ENCODE results near the gene NXPE3.
"Not testable (repeated sequence)": the region's sequence is repeated elsewhere in the genome, so short reads cannot be mapped to it uniquely, and the experiment has no call there.

NXPE3 gene

DNA sequence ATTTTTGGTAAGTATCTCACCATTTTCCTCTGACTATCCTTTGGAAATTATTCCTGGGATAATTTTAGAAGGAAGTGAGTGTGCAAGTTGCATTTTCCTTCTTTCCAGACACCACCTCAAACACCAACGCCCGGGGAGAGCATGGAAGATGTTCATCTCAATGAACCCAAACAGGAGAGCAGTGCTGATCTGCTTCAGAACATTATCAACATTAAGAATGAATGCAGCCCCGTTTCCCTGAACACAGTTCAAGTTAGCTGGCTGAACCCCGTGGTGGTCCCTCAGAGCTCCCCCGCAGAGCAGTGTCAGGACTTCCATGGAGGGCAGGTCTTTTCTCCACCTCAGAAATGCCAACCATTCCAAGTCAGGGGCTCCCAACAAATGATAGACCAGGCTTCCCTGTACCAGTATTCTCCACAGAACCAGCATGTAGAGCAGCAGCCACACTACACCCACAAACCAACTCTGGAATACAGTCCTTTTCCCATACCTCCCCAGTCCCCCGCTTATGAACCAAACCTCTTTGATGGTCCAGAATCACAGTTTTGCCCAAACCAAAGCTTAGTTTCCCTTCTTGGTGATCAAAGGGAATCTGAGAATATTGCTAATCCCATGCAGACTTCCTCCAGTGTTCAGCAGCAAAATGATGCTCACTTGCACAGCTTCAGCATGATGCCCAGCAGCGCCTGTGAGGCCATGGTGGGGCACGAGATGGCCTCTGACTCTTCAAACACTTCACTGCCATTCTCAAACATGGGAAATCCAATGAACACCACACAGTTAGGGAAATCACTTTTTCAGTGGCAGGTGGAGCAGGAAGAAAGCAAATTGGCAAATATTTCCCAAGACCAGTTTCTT is 74.2 kb downstream of the NXPE3 start:
- DNase-seq: no peak

DNA sequence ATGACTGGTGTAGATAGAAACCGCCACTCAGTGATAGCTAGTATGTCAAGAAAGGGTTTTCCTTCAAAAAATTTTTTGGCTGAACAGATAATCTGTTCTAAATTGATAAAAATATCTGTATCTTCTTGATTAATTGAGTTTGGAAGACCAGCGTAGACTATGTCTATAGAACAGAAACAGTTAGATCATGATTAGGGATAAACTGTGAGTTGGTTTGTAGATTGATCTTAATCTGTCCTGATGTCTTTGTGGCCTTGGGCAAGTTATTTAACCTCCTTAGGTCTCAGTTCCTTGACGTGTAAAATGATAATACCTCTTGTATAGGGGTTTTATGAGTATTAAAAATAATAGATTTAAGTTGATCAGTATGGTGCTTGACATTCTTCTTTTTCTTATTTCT is 75.0 kb downstream of the NXPE3 start:
- no peak for DNase-seq

DNA sequence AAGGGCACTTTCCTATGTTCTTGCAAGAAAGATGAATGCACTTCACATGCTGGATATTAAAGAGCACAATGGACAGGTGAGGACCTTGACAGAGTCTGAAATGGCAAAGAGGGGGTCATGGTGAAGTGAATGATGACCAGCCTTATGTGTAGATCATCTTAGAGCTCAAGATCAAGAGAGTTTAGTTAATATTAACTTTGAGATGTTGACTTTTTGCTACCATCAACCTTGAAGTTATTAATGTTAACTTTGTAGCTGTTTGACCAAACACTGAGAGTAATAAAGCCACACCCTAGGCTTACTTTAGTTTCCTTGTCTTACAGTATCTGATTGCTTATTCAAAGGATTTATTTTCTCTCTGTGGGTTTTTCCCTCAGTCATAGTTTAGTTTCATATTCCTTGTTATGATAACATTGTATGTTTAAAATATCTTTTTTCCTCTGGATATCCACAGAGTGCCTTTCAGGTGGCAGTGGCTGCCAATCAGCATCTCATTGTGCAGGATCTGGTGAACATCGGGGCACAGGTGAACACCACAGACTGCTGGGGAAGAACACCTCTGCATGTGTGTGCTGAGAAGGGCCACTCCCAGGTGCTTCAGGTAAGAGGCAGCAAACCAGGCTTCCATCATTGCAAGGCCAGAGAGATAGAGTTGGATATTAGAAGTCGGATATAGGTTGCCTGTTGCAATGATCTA is 75.7 kb downstream of the NXPE3 start:
- no peak for DNase-seq

DNA sequence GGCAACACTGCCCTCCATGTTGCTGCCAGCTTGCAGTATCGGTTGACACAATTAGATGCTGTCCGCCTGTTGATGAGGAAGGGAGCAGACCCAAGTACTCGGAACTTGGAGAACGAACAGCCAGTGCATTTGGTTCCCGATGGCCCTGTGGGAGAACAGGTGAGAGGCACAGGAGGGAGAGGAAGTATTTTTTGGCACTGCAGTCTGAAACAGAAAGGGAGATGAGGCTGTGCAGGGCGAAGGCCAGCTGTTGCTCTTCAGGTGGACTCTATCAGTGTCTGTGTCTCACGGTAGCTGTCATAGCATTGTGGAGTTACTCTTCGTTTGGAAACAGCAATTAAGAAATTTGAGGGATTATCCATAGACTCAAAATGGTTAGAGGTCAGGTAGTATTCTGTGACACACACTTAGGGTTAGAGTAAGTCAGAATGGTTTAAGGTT is 78.3 kb downstream of the NXPE3 start:
- DNase-seq: no peak

DNA sequence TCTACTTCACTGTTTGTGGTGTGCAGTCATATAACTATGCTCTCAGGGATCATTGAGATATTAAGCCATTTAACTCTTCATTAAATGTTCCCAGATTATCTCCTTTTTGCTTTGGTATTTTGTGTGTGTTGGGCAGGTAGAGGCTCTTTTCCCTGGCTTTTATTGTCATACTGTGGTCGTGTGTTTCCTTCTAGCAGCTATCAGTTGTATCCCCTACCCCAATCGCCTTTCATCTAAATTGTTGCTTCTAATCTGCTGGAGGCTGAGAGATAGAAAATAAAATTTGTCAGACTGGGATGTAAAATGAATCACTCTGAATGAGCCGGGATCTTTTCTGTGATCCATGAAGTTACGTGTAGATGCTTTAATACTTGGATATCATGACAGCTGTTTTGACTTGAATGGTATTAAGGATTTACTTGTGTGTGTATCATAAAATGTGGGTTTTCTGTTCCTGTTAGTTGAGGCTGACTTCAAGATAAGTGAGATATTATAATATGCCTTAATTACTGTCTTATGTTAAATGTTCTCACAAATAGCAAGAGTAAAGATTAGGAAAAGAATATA is 79.5 kb downstream of the NXPE3 start:
- DNase-seq: no peak

DNA sequence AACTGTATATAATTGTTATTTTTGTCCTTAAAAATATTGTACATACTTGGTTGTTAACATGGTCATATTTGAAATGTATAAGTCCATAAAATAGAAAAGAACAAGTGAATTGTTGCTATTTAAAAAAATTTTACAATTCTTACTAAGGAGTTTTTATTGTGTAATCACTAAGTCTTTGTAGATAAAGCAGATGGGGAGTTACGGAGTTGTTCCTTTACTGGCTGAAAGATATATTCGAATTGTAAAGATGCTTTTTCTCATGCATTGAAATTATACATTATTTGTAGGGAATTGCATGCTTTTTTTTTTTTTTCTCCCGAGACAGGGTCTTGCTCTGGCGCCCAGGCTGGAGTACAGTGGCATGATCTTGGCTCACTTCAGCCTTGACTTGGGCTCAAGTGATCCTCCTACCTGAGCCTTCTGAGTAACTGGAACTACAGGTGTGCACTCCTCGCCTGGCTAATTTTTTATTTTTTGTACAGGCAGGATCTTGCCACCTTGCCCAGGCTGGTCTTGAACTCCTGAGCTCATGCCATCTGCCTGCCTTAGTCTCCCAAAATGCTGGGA is 81.0 kb downstream of the NXPE3 start:
- no peak for DNase-seq

DNA sequence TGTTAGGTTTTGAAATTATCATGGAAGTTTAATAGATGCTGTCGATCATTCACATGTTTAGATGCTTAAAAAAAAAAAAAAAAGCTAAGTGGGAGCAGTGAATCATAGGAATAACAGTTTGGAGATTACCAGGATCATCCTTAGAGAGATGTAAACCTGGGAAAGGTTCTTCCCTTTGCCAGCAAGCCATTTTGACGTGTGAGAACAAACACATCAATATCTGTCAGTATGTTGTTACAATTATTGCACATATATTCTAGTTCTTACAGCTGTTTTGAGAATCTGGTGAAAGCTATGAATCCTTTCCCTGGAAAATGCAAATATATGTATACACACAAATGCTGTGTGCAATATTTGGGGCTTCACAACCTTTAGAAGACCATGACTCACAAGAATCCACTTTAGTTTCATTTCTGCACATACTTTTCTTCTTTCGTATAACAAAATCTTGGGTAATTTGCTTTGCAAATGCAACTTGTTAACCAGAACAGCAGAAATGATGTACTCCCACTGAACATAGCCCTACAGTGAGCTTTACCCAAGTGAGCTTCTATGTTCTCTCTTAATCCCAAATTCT is 82.3 kb downstream of the NXPE3 start:
- no peak for DNase-seq

DNA sequence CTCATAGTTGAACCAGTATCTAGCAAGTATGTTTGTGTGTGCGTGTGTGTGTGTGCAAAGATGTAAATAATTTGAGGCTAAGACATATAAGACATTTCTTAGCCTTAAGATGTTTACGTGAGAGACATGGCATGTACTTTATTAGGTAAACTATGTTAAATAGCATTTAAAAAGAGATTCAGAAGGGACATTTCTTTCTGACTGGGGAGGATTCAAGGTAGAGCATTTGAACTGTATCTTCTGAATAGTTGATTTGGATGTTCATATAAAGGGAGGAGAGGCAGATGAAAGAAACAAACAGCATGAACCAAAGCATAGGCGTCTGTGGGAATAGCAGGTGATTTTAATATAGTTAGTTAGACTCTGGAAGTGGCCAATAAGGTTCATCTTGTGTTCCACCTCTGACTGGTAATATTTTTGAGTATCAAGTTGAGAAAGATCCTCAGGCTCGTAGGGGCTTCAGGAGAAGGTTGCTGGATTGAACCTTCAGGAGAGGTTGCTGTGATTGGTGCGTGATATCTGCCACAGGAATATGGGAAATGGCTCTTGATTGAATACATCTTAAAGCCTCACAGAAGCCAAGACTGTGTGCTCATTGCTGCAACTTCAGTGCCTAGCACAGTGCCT is 82.9 kb downstream of the NXPE3 start:
- no peak for DNase-seq

DNA sequence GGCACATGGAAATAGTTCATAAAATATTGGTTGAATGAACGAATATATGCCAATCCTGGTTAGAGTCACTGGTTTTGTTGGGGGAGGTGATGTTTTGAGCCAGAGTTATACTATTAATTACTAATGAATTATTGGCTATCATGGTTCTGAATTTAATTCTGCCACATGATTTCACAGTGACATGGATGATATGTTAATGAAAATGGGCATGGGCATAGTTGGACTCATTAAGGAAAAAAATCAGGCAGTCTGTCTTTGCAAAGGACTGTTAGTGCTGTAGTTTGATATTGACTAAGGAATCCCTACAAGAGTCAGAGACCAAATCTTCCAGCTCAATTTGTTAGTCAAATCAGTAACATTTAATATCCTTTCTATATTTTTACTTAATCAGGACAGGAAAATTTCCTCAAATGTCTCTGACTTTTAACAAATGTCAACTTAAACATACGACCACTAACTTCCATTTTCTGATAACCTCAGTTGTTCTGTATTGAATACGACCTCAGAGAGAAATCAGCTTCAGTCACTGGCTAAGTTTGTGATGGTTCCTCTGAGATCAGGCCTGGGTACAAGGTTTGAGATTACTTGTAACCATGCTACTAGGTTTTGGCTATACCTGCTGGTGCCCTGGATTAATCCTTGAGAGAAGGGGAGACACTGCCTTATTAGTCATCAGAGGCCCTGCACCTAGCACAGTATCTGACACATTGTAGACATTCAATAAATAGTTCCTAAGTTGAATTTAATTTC is 83.6 kb downstream of the NXPE3 start:
- DNase-seq: no peak

DNA sequence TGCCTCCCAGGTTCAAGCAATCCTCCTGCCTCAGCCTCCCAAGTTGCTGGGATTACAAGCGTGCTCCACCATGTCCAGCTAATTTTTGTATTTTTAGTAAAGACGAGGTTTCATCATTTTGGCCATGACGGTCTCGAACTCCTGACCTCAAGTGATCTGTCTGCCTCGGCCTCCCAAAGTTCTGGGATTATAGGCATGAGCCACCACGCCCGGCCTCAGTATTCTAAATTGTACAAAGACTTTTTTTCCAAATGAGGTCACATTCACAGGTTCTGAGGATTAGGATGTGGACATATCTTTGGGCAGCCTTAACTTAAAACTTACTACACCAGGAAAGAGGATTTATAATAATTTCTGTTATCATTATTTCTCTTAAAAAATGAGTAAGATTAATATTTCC is 85.9 kb downstream of the NXPE3 start:
- DNase-seq: not testable (repeated sequence)

DNA sequence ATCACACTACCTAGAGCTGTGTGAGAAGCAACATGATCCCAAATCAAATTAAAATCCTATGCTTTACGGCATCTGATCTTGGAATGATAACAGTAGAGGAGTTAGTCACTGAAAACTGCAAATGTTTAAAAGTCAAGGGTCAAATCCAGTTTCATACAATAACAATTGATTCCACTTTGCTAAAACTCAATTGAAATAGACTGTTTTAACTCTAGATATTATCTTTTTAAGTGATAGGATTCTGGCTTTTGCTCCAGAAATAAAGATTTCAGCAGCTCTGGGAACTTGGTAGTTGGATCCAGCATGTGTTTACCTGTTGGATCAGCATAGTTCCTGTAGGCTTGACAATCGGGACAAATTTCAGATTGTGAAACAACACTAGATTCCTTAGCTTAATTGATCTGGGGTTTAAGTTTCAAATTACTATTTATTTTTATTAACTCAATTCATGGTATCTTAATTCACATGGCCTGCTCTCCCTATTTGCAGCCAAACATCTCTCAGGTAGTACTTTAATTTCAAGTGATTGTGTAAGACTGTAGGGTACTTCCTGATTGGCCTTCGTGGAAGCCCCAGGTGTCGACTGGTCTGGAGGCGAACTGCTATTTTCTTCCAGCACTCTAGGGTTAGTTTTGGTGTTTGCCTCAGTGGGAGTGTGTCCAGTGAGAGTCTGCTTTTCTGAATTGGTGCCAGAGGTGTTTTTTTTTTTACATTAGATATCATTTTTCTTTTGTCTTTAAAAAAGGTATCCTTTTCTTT is 86.9 kb downstream of the NXPE3 start:
- DNase-seq: no peak

DNA sequence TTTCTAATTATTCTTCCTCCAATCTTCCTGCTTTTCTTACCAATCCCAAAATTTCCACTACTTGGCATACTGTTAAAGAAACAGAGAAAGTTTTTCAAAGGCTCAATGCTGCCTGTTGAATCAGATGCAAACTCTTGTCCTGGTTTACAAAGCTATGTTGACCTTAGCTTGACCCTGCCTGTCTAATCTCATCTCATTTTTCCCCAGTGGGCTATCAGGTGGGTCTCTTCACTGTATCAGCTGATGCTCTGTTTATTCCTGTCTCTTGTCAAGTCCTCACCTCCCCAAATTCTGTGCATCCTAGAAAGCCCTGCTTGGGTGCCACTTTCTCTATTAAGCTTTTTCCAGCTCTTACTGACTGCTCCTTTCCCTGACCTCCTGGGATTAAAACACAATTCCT is 88.5 kb downstream of the NXPE3 start:
- no peak for DNase-seq

DNA sequence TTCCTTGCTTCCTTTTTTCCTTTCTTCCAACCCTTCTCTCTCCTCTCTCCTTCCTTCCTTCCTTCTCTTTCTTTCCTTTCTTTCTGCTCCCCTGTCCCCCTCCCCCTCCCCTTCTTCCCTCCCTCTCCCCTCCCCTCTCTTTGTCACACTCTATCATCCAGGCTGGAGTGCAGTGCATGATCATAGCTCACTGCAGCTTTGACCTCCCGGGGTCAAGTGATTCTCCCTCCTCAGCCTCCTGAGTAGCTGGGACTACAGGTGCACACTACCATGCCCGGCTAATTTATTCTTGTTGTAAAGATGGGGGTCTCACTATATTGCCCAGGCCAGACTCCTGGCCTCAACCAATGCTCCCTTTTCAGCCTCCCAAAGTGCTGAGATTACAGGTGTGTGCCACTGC is 89.0 kb downstream of the NXPE3 start:
- no peak for DNase-seq

DNA sequence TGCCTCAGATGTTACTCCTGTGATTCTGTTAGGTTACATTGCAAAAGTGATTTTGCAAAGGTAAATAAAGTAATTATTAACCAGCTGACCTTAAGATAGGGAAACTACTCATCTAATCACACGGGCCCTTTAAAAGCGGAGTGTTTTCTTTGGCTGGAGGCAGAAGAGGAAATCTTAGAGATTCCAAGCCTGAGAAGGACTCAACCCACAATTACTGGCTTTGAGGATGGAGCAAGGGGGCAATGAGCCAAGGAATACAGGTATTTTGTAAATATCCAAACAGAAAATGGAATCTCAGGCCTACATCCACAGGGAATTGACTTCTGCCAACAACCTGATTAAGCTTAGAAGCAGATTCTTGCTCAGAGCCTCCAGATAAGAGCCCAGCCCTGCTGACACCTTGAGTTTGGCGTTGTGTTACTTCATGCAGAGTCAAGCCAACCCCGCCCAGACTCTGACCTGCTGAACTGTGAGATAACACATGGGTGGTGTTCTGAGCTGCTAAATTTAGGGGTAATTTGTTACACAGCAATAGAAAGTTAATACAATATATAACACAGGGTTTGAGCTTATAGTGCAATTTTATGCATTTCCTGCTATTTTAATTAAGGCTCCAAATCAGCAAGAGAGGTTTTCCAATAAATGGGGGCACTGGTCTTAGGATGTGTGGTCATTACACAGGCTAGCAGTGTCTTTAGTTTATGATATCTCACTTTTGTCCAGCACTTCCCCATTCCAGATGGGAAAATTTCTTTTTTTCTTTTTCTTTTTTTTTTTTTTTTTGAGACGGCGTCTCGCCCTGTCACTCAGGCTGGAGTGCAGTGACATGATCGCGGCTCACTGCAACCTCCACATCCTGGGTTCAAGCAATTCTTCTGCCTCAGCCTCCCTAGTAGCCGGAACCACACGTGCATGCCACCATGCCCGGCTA is 89.8 kb downstream of the NXPE3 start:
- DNase-seq: no peak

DNA sequence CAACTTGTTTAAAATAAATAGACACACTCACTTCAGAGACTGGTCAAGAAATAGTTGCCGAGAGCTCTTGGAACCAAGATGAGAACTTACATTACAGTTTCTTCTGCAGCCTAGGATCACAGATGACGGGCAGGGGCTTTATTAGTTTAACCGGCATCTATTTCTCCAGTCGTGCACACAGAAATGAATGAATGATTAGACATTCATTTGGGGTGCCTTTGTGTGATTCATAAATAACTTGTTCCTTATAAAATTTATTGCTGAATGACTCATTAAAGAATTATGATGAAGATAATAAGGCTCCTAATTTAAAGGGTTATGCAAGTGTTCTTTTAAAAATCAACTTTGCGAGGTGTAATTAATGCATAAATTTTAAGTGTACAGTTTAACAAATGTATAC is 91.1 kb downstream of the NXPE3 start:
- no peak for DNase-seq

DNA sequence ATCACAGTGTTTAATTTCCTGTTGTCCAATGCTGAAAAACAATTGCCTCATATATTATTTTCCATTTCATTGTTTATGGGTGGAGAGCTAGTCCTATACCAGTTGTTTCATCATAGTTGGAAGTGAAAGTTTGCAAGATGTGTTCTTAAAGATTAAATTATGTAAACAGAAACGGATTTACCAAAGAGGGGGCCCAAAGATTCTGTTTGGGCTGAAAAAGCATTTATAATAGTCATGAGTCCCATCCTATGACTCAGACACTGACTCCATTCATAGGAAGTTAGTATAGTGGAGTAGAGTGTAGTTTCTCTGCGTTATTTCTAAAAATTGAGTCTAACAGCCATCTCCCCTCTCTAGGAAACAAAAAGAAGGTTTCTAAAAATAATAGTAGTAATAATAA is 94.6 kb downstream of the NXPE3 start:
- no peak for DNase-seq

DNA sequence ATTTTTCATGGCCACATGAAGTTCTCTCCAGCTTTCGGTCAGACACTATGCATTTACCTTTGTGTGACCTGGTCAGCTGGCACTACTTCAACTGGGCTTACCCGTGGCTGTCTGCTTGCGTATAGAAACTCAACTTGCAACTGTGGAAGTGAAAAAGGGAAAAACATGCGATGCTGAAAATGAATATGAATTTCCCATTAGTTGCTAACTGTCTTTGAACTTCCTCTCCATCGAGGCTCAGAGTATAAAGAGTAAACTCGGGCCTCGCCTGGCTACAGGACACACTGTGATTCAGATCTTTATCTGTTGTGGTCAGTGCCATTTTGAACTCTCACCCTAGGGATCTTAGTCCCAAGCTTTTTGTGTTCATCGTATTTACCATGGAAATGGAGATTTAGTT is 97.1 kb downstream of the NXPE3 start:
- DNase-seq: no peak
